ENCODE measurements around the gene TENM4. TPM values are rescaled to one million over a fixed set of nuclear protein-coding genes. Genes with fewer than 3 reads are reported as not detected.

Gene TENM4
- total RNA-seq, 4 donors from 2014 or later = 0.02 to 0.82 (median 0.23) TPM

DNA sequence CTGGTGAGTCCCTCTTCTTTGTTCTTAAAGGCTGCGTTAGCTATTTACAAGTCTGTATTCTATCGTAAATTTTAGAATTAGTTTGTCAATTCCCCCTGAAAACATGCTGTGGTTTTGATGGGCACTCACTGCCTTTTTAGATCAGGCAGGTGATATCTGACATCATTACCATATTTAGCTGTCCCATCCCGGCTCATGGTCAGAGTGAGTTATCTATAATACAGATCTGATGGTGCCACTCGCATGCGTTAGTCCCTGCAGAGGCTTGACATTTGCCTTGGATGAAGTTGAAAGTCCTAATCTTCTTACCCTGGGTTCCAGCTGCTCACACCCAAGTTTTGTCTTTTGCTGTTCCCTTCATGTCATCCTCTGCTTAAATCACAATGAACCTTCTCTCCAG is 715.6 kb downstream of the TENM4 start:
- in situ Hi-C loops (cut with MboI; ENCODE audit: low sequenced_read_pairs in 4 of 4) = no loop called here
- Histone ChIP-seq H3K36me3 (no peaks in the 10 kb centered on the region), H3K4me3 (no peak overlapping the region), H3K9me3 (no peaks in the 10 kb centered on the region), H3K27me3 (no peaks in the 10 kb centered on the region), H3K4me1 (no peaks in the 10 kb centered on the region), H3K27ac (no peak overlapping the region)
- no peak for ATAC-seq
- intact Hi-C loops (cut with DNase I; ENCODE audit: low total_unique reads) = no loop called here
- TF ChIP-seq, protein P1, sequence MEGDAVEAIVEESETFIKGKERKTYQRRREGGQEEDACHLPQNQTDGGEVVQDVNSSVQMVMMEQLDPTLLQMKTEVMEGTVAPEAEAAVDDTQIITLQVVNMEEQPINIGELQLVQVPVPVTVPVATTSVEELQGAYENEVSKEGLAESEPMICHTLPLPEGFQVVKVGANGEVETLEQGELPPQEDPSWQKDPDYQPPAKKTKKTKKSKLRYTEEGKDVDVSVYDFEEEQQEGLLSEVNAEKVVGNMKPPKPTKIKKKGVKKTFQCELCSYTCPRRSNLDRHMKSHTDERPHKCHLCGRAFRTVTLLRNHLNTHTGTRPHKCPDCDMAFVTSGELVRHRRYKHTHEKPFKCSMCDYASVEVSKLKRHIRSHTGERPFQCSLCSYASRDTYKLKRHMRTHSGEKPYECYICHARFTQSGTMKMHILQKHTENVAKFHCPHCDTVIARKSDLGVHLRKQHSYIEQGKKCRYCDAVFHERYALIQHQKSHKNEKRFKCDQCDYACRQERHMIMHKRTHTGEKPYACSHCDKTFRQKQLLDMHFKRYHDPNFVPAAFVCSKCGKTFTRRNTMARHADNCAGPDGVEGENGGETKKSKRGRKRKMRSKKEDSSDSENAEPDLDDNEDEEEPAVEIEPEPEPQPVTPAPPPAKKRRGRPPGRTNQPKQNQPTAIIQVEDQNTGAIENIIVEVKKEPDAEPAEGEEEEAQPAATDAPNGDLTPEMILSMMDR (IDR thresholded peaks at IDR 0.05 in 4 of 5, conservative IDR thresholded peaks at IDR 0.05 in 1 of 5) = no peak
- TF ChIP-seq POLR2A (IDR thresholded peaks at IDR 0.05) = no peak
- DNase-seq = no peak

GRCh38 chr11:78722786-78723185 is 718.0 kb downstream of the TENM4 start:
- DNase-seq (no peak), ATAC-seq (no peak)
- no peak overlapping the region for H3K27ac ChIP-seq
- no peaks in the 10 kb centered on the region for H3K9me3 ChIP-seq
- H3K4me1 ChIP-seq = no peaks in the 10 kb centered on the region
- no peaks in the 10 kb centered on the region for H3K36me3 ChIP-seq
- no peak overlapping the region for H3K4me3 ChIP-seq
- intact Hi-C loops (cut with DNase I; ENCODE audit: low total_unique reads) (no loop called here), in situ Hi-C loops (cut with MboI; ENCODE audit: low sequenced_read_pairs in 4 of 4) (no loop called here)
- no peak for TF ChIP-seq POLR2A (IDR thresholded peaks at IDR 0.05)
- TF ChIP-seq, protein P1 (IDR thresholded peaks at IDR 0.05 in 4 of 5, conservative IDR thresholded peaks at IDR 0.05 in 1 of 5) = no peak
- no peaks in the 10 kb centered on the region for H3K27me3 ChIP-seq

DNA sequence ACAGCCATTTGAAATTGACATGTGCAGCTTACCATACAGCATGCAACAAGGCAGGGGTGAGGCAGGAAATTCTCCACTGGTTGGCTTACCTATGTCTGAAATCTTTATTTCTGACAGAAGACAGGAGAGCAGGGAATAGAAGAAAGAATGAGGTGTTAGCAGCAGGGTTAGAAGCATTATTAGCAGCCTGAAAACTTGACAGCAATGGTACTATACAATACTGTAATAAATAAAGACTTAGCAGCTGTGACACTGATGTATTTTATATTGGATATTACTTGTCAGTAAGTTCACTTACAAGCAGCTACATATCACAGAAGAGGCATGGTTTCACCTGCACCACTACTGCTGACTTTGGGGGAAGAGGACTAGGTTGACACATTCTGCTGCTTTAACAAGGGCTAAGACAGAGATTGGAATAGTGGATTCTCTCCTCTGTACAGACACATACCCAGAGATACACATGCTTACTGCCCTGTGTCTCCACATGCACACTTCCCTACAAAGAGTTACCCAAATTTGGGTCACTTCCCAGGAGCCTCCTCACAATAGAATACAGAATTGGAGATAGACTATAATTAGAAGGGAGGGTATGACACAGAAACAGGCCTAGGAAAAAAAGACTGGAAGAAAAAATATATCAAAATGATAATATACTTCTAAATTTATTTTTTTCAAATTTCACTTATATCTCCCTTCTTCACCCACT is 720.4 kb downstream of the TENM4 start:
- no peaks in the 10 kb centered on the region for H3K27me3 ChIP-seq
- no peak overlapping the region for H3K27ac ChIP-seq
- H3K9me3 ChIP-seq = no peaks in the 10 kb centered on the region
- no peak for DNase-seq
- no peak for ATAC-seq
- no peak overlapping the region for H3K4me3 ChIP-seq
- H3K4me1 ChIP-seq = no peaks in the 10 kb centered on the region
- no peak for TF ChIP-seq POLR2A (IDR thresholded peaks at IDR 0.05)
- TF ChIP-seq, protein P1 (IDR thresholded peaks at IDR 0.05 in 4 of 5, conservative IDR thresholded peaks at IDR 0.05 in 1 of 5) = no peak
- H3K36me3 ChIP-seq = no peaks in the 10 kb centered on the region
- intact Hi-C loops (cut with DNase I; ENCODE audit: low total_unique reads) (no loop called here), in situ Hi-C loops (cut with MboI; ENCODE audit: low sequenced_read_pairs in 4 of 4) (no loop called here)

GRCh38 chr11:78717041-78717440 is 723.8 kb downstream of the TENM4 start:
- in situ Hi-C loops (cut with MboI; ENCODE audit: low sequenced_read_pairs in 4 of 4) (no loop called here), intact Hi-C loops (cut with DNase I; ENCODE audit: low total_unique reads) (no loop called here)
- ATAC-seq (no peak), DNase-seq (no peak)
- Histone ChIP-seq H3K4me1 (no peaks in the 10 kb centered on the region), H3K4me3 (no peak overlapping the region), H3K27me3 (no peaks in the 10 kb centered on the region), H3K9me3 (no peaks in the 10 kb centered on the region), H3K36me3 (no peaks in the 10 kb centered on the region), H3K27ac (no peak overlapping the region)
- TF ChIP-seq POLR2A (IDR thresholded peaks at IDR 0.05) = no peak

- ATAC-seq = no peak
Observed at GRCh38 chr11:78715639-78716311, 725.1 kb downstream of the TENM4 start.

More at GRCh38 chr11:78715639-78716311, 725.1 kb downstream of the TENM4 start:
- H3K4me3 ChIP-seq = no peak overlapping the region
- no peaks in the 10 kb centered on the region for H3K4me1 ChIP-seq
- H3K36me3 ChIP-seq = no peaks in the 10 kb centered on the region
- no peak overlapping the region for H3K27ac ChIP-seq
- DNase-seq = no peak
- TF ChIP-seq POLR2A (IDR thresholded peaks at IDR 0.05) = no peak
- TF ChIP-seq, protein P1 (IDR thresholded peaks at IDR 0.05 in 4 of 5, conservative IDR thresholded peaks at IDR 0.05 in 1 of 5) = peak in 1 of 5 experiments; percentile 36
- in situ Hi-C loops (cut with MboI; ENCODE audit: low sequenced_read_pairs in 4 of 4) (no loop called here), intact Hi-C loops (cut with DNase I; ENCODE audit: low total_unique reads) (no loop called here)
- no peaks in the 10 kb centered on the region for H3K9me3 ChIP-seq
- no peaks in the 10 kb centered on the region for H3K27me3 ChIP-seq

Data from gastrocnemius medialis (tissue), 4 donors.